A673 (cell line): ENCODE measurements around the gene INPP4B. TPM values are rescaled to one million over a fixed set of nuclear protein-coding genes. Genes with fewer than 3 reads are reported as not detected.

ENCODE experiments used
- BruUV-seq: library from RNA; stranded (reverse); fragments of 400-500 nt; replicated peaks from 2 replicates; lab custom pipeline; 2021; lab: Mats Ljungman, UMichigan
- CTCF ChIA-PET: fragments of 300-600 bp; sonication (Branson Sonifier 250); formaldehyde crosslinking; loops from one replicate; lab custom pipeline; 2022; ENCODE audit warnings: antibody characterized with exemption; lab: Charles Lee
- POLR2A ChIA-PET: fragments of 300-600 bp; sonication (Branson Sonifier 250); formaldehyde crosslinking; loops from one replicate; lab custom pipeline; 2022; ENCODE audit warnings: antibody characterized with exemption; ENCODE audit not compliant: low non-redundant PET; lab: Charles Lee
- DNase-seq: peaks from one replicate; pipeline ENCODE4 v3.0.0-alpha.2; 2015; ENCODE audit warnings: low spot score
- H3K27ac ChIP-seq: fragments of 200-600 bp; sonication (generic); 2 replicates; pipeline ENCODE4 v1.5.1; 2016; ENCODE audit warnings: mixed run types, low read depth, mild to moderate bottlenecking, mixed read lengths, antibody characterized with exemption, low read length; ENCODE audit not compliant: poor library complexity, severe bottlenecking
- H3K27me3 ChIP-seq: fragments of 200-600 bp; sonication (generic); replicated peaks from 2 replicates; pipeline ENCODE4 v1.6.1; 2017; ENCODE audit warnings: mixed run types, low read depth, mild to moderate bottlenecking, mixed read lengths, antibody characterized with exemption, low read length; ENCODE audit not compliant: insufficient read depth, poor library complexity
- H3K36me3 ChIP-seq: fragments of 200-600 bp; sonication (generic); 2 replicates; pipeline ENCODE4 v1.6.1; 2016; ENCODE audit warnings: mixed run types, mild to moderate bottlenecking, mixed read lengths, antibody characterized with exemption, low read length; ENCODE audit not compliant: insufficient read depth, poor library complexity, severe bottlenecking
- H3K4me1 ChIP-seq: fragments of 200-600 bp; sonication (generic); 2 replicates; pipeline ENCODE4 v1.6.1; 2017; ENCODE audit warnings: mixed run types, mild to moderate bottlenecking, mixed read lengths, antibody characterized with exemption, low read length; ENCODE audit not compliant: insufficient read depth, poor library complexity, severe bottlenecking
- H3K4me3 ChIP-seq: fragments of 200-600 bp; sonication (generic); 2 replicates; pipeline ENCODE4 v1.5.1; 2016; ENCODE audit warnings: low read depth, mixed run types, mild to moderate bottlenecking, mixed read lengths, low read length; ENCODE audit not compliant: poor library complexity, severe bottlenecking
- H3K9me3 ChIP-seq: fragments of 200-600 bp; sonication (generic); 2 replicates; pipeline ENCODE4 v1.6.1; 2016; ENCODE audit warnings: mixed run types, low read depth, mild to moderate bottlenecking, mixed read lengths, antibody characterized with exemption, low read length; ENCODE audit not compliant: poor library complexity, severe bottlenecking
- CTCF ChIP-seq: fragments of 300-800, 200-600 bp; sonication (generic); conservative IDR thresholded peaks from 2 replicates; pipeline ENCODE4 v1.5.1; 2017; ENCODE audit warnings: low read depth, mild to moderate bottlenecking, antibody characterized with exemption, low read length, moderate library complexity, mixed read lengths
- EZH2 ChIP-seq: fragments of 200-600 bp; sonication (generic); IDR thresholded peaks from 2 replicates; pipeline ENCODE4 v1.6.1; 2017; ENCODE audit warnings: borderline replicate concordance, low read depth, mild to moderate bottlenecking, mixed read lengths, antibody characterized with exemption, low read length; ENCODE audit not compliant: poor library complexity, severe bottlenecking
- intact Hi-C: fragments of 100-400 bp; cut with micrococcal nuclease; formaldehyde crosslinking; loops from one replicate; pipeline ENCODE4 v1.10.0; 2022; ENCODE audit not compliant: unreplicated experiment
- total RNA-seq: library from RNA; stranded (reverse); gene quantifications from 2 replicates; pipeline ENCODE4 v1.2.3, GENCODE V29; 2021

Gene INPP4B
- total RNA-seq, 1 experiment from 2014 or later, result 13.1 TPM

DNA sequence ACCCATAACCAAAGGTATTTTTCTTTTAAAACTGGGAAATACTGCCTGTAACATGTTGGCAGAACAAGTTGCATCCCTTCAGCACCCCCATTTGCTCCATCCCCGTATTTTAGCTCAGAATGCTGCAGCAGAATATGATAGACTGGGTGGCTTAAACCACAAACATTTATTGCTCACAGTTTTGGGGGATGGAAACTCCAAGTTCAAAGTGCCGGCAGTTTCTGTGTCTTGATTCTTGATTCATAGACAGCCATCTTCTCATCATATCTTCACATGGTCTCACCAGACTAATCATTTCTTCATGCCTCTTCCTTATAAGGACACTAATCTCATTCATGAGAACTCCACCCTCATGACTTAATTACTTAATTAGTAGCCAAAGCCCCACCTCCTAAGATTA, 10.5 kb upstream of the INPP4B start:
- Histone ChIP-seq H3K4me3 (no peak overlapping the region), H3K27me3 (no peaks in the 10 kb centered on the region), H3K27ac (no peak overlapping the region), H3K4me1 (no peaks in the 10 kb centered on the region), H3K9me3 (no peaks in the 10 kb centered on the region), H3K36me3 (no peaks in the 10 kb centered on the region)
- TF ChIP-seq CTCF, result no peak
- no peak for TF ChIP-seq EZH2
- no TSS peak for BruUV-seq
- intact Hi-C loops, result no loop called here
- ChIA-PET POLR2A (no interaction called here), CTCF (no interaction called here)
- DNase-seq, result no peak

DNA sequence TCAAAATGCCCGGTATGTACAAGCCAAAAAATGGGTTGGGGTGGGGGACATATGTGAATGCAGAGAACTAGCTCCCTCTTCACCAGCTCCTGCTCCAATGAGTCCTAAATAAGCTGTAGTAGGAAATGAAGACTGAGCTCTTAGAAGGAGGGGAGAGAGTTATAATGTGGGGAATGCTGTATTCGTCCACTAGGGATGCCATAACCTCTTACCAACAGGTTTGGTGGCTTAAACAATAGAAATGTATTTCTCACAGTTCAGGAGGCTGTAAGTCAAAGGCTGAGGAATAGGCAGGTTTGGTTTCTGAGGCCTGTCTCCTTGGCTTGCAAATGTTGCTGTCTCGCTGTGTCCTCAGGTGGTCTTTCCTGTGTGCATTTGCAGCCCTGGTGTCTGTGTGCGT, 4.4 kb upstream of the INPP4B start:
- ChIA-PET CTCF (no interaction called here), POLR2A (no interaction called here)
- Histone ChIP-seq H3K27ac (no peak overlapping the region), H3K27me3 (peaks cover 39% of the 10 kb centered on the region), H3K9me3 (no peaks in the 10 kb centered on the region), H3K36me3 (no peaks in the 10 kb centered on the region), H3K4me1 (no peaks in the 10 kb centered on the region), H3K4me3 (no peak overlapping the region)
- intact Hi-C loops, result no loop called here
- TF ChIP-seq CTCF, result 0 out of 2 replicates have a peak, but pooled peaks have one; percentile 21
- TF ChIP-seq EZH2, result no peak
- no TSS peak for BruUV-seq
- no peak for DNase-seq

DNA sequence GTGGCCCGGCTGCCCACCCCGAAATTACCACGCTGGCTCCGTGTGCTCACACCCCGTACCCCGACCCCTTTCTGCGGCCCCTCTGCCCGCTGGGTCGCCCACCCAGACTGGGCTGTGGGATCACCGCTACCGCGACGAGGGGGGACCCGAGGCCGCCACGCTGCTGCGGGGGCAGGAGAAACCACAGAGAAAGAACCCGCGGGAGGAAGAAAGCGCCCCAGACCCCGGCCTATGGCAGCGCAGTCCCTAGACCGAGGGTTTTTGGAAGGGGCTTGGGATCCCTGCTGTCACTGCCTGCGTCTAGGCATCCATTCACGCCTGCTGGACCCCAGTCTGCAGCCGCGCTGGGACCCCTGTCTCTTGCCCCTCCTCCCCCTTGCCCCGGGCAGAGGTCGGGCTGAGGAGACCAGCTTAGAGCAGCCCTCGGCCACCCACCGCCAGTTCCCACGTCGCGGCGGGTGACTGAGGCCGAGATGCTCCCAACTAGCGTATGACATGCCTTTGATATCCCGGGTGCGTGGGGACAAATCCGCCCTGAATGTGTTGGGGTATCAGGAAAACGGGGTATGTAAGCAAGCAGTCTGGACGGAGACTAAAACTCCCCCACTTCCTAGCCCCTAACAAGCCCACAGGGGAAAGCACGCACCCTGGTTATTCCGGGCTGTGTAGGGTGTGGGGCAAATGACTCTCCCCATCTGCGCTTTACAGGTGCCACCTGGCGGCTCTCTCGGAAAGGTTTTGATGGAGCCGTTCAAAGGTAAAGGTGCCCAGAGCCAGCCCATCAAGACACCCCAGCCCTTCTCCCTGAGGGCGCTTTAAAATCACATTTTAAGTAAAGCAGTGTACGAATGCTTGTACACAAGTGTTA, 862 bp upstream of the INPP4B start:
- H3K4me3 ChIP-seq, result peak overlapping the region; percentile 44
- H3K27me3 ChIP-seq, result peaks cover 65% of the 10 kb centered on the region
- no peaks in the 10 kb centered on the region for H3K4me1 ChIP-seq
- no peak overlapping the region for H3K27ac ChIP-seq
- BruUV-seq, result no TSS peak
- intact Hi-C loops, result loop anchor here (2.0 to 10.0 kb wide), 2 partner anchors 722 to 1542 kb away; no protein-coding TSS in a partner anchor
- ChIA-PET CTCF (no interaction called here), POLR2A (no interaction called here)
- TF ChIP-seq EZH2, result no peak
- TF ChIP-seq CTCF, result 0 out of 2 replicates have a peak, but pooled peaks have one; percentile 13
- no peaks in the 10 kb centered on the region for H3K36me3 ChIP-seq
- no peak for DNase-seq
- no peaks in the 10 kb centered on the region for H3K9me3 ChIP-seq
